HTR-8/SVneo (cell line): ENCODE data around the gene DAZAP1.

Source experiments
- DNase-seq: peaks from one replicate; pipeline ENCODE4 v3.0.0; 2011; ENCODE audit warnings: low spot score, mixed read lengths; ENCODE audit not compliant: insufficient read length
- FAIRE-seq: peaks from 2 replicates; lab custom pipeline; 2011; peaks lifted over from hg19 to GRCh38; lab: Jason Lieb, UNC

The DAZAP1 gene

DNA sequence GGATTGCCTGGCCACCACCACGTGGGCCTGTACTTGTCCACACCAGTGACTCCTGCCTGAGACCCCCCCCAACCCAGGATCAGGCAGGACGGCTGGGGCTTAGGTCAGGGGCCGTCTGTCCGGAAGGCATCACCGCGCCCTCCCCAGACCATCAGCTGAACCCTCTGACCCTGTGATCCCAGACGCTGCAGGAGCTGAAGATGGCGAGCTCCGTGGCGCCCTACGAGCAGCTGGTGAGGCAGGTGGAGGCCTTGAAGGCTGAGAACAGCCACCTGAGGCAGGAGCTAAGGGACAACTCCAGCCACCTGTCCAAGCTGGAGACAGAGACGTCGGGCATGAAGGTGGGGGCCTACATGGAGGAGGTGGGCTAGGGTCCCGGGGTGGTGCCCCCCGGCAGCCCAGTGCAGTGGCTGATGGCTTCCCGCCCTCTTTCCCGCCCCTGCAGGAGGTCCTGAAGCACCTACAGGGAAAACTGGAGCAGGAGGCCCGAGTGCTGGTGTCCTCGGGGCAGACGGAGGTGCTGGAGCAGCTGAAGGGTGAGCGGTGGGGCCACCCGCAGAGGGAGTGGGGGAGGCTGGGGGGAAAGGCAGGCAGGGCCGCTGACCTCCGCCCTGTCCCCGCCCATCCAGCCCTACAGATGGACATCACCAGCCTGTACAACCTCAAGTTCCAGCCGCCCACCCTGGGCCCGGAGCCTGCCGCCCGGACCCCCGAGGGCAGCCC is 45.6 kb downstream of the DAZAP1 start:
- DNase-seq (no peak), FAIRE-seq (no peak)

DNA sequence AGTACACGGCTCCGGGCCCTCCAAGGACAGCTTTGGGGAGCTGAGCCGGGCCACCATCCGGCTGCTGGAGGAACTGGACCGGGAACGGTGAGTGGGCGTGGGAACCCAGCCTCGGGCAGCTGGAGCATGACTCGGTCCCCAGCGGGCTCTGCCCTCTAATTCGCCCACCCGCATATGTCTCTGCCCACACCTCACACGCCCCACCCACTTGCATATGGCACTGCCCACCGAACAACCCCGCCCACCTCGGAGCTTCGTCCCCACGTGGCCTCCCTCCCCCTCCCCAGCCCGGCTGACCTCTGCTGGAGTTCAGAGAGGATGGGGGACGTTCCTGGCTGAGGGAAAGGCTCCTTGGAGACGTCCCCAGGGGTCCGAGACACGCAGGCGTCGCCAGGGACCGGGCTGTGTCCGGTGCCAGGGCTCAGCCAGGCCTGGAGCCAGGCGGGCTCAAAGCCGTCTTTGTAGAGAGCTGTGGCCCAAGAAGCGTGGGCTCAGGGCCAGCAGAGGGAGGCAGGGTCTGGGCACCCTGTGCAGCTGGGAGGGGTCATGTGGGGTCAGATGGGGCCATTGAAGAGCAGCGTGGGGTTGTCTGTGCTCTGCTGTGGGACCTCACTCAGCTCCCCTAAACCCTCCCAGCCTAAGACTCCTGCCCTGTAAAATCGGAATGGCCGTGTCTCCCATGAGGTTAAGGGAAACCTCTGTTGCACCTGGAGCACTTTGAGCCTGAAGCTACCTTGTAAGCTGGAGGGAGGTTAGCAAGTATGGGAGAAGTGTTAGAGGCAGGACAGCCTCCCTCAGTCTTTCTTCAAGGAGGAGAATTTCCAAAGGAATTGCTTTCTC is 46.4 kb downstream of the DAZAP1 start:
- DNase-seq (no peak), FAIRE-seq (no peak)

GRCh38 chr19:1455002-1455335 is 47.6 kb downstream of the DAZAP1 start:
- DNase-seq (no peak), FAIRE-seq (no peak)

GRCh38 chr19:1455336-1456120 is 48.1 kb downstream of the DAZAP1 start:
- DNase-seq (no peak), FAIRE-seq (no peak)

GRCh38 chr19:1456121-1456900 is 48.9 kb downstream of the DAZAP1 start:
- no peak for FAIRE-seq
- DNase-seq: no peak

DNA sequence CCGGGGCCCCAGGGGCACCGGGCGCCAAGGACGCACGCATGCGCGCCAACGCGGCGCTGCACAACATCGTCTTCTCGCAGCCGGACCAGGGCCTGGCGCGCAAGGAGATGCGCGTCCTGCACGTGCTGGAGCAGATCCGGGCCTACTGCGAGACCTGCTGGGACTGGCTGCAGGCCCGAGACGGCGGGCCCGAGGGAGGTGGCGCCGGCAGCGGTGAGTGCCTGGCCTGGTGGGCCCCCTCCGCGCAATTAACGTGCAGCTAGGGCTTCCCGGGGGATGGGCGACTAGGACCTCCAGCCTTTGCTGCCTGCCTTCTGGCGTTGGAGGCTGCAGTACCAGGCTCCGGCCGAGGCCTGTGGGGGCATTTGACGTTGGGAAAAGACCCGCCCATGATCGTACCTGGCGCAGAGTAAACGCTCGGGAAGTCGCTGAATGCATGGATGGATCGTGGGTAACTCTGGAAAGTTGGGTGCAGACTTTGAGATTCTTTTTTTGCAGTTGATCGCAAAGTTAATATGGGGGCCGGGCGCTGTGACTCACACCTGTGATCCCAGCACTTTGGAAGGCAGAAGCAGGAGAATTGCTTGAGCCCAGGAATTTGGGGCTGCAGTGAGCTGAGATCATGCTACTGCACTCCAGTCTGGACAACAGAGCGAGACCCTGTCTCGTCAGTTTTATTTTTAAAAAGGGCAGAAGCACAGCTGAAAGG is 49.8 kb downstream of the DAZAP1 start:
- no peak for FAIRE-seq
- no peak for DNase-seq

- FAIRE-seq (no peak), DNase-seq (no peak)
These were observed 50.5 kb downstream of the DAZAP1 start for GRCh38 chr19:1457892-1458291.

GRCh38 chr19:1459479-1459878 is 52.1 kb downstream of the DAZAP1 start:
- DNase-seq (no peak), FAIRE-seq (no peak)

DNA sequence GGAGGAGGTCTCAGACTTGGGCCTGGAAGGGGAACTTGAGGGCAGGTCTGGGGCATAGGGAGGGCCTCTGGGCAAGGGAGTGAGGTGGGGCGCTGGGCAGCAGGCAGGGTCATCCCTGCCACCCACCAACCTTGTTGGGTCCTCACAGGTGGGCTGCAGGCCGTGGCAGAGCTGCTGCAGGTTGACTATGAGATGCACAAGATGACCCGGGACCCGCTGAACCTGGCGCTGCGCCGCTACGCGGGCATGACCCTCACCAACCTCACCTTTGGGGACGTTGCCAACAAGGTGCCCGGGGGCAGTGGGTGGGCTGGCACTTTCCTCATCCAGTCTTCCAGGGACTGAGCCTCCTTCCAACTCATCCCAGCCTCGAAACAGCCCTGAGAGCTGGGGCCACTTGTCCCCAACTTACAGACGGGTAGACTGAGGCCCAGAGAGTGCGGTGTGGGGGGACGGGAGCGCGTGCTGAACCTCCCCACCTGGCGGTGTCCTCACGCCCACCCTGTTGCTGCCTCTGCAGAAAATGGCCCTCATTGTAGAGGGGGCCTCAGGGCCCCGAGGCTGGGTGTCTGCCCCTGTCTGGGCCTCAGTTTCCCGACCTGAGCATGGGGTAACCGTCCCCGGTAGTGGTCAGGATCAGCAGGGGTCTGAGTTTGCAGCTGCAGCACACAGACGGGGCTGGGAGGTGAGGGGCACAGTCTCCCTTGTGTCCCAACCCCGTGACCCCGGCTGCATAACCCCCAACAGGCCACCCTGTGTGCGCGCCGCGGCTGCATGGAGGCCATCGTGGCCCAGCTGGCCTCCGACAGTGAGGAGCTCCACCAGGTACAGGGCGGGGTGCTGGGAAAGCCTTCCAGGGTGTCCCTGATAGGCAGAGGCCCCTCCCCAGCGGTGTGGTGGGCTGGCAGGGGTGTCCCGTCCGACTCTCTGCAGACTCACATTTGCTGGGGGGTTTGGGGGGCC is 52.9 kb downstream of the DAZAP1 start:
- no peak for DNase-seq
- no peak for FAIRE-seq

GRCh38 chr19:1461862-1462261 is 54.5 kb downstream of the DAZAP1 start:
- FAIRE-seq (no peak), DNase-seq (no peak)

DNA sequence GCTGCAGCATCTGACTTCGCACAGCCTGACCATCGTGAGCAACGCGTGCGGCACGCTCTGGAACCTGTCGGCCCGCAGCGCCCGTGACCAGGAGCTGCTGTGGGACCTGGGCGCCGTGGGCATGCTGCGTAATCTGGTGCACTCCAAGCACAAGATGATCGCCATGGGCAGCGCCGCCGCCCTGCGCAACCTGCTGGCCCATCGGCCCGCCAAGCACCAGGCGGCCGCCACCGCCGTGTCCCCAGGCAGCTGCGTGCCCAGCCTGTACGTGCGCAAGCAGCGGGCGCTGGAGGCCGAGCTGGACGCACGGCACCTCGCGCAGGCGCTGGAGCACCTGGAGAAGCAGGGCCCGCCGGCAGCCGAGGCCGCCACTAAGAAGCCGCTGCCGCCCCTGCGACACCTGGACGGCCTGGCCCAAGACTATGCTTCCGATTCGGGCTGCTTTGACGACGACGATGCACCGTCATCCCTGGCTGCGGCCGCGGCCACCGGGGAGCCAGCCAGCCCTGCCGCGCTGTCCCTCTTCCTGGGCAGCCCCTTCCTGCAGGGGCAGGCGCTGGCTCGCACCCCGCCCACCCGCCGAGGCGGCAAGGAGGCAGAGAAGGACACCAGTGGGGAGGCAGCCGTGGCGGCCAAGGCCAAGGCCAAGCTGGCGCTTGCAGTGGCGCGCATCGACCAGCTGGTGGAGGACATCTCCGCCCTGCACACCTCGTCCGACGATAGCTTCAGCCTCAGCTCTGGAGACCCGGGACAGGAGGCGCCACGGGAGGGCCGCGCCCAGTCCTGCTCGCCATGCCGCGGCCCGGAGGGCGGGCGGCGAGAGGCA is 58.0 kb downstream of the DAZAP1 start:
- FAIRE-seq (no peak), DNase-seq (no peak)

- FAIRE-seq (no peak), DNase-seq (no peak)
These were observed 58.7 kb downstream of the DAZAP1 start for GRCh38 chr19:1466018-1466460.

DNA sequence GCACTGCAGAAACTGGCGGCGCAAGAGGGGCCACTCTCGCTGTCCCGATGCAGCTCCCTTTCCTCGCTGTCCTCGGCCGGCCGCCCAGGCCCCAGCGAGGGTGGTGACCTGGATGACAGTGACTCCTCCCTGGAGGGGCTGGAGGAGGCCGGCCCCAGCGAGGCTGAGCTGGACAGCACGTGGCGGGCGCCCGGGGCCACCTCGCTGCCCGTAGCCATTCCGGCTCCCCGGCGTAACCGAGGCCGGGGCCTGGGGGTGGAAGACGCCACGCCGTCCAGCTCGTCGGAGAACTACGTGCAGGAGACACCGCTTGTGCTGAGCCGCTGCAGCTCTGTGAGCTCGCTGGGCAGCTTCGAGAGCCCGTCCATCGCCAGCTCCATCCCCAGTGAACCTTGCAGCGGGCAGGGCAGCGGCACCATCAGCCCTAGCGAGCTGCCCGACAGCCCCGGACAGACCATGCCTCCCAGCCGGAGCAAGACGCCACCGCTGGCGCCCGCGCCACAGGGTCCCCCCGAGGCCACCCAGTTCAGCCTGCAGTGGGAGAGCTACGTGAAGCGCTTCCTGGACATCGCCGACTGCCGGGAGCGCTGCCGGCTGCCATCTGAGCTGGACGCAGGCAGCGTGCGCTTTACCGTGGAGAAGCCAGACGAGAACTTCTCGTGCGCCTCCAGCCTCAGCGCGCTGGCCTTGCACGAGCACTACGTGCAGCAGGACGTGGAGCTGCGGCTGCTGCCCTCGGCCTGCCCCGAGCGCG is 59.3 kb downstream of the DAZAP1 start:
- FAIRE-seq (no peak), DNase-seq (no peak)

DNA sequence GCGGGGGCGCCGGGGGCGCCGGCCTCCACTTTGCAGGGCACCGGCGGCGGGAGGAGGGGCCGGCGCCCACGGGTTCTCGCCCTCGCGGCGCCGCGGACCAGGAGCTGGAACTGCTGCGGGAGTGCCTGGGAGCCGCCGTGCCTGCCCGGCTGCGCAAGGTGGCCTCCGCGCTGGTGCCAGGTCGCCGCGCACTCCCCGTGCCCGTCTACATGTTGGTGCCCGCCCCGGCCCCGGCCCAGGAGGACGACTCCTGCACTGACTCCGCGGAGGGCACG is 59.8 kb downstream of the DAZAP1 start:
- DNase-seq (no peak), FAIRE-seq (no peak)

DNA sequence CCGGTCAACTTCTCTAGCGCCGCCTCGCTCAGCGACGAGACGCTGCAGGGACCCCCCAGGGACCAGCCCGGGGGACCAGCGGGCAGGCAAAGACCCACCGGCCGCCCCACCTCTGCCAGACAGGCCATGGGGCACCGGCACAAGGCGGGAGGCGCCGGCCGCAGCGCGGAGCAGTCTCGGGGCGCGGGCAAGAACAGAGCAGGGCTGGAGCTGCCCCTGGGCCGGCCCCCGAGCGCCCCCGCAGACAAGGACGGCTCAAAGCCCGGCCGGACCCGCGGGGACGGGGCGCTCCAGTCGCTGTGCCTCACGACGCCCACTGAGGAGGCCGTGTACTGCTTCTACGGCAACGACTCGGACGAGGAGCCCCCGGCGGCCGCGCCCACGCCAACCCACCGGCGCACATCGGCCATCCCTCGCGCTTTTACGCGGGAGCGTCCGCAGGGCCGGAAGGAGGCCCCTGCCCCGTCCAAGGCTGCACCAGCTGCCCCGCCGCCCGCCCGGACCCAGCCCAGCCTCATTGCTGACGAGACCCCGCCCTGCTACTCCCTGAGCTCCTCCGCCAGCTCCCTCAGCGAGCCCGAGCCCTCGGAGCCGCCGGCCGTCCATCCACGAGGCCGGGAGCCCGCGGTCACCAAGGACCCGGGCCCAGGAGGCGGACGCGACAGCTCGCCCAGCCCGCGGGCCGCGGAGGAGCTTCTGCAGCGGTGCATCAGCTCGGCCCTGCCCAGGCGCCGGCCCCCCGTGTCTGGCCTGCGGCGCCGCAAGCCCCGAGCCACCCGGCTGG is 60.3 kb downstream of the DAZAP1 start:
- FAIRE-seq (no peak), DNase-seq (no peak)

DNA sequence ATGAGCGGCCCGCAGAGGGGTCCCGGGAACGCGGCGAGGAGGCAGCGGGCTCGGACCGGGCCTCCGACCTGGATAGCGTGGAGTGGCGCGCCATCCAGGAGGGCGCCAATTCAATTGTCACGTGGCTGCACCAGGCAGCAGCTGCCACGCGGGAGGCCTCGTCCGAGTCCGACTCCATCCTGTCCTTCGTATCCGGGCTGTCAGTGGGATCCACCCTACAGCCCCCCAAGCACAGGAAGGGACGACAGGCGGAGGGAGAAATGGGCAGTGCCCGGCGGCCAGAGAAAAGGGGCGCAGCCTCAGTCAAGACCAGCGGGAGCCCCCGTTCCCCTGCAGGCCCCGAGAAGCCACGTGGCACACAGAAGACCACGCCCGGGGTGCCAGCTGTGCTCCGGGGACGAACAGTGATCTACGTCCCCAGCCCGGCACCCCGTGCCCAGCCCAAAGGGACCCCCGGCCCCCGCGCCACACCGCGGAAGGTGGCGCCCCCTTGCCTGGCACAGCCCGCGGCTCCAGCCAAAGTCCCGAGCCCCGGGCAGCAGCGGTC is 61.0 kb downstream of the DAZAP1 start:
- no peak for DNase-seq
- no peak for FAIRE-seq
